ENCODE data around the gene ZSCAN2. TPM values are rescaled to one million over a fixed set of nuclear protein-coding genes. Genes with fewer than 3 reads are reported as not detected.

The ZSCAN2 gene
- total RNA-seq, 6 donors from 2014 or later, result 4.1 to 11.0 (median 5.9) TPM

DNA sequence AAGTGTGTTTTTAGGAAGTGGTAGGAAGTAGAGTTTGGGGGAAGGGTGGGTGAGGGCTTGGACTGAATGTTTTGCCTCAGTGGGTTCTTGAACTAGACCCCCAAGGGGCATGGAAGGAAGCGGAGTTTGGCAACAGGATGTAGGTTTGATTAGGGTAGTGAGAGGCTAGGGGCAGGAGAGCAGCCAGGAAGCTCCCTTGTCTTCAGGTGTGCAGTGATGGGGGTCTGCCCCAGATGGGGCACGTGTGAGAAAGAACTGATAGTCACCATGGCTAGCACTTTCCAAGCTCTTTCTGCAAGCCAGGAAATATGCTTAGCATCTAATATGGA, 4.7 kb downstream of the ZSCAN2 start:
- Histone ChIP-seq H3K4me1 (peaks cover 5 to 16% (median 7%) of the 10 kb centered on the region in 4 donors), H3K27ac (no peak overlapping the region), H3K4me3 (no peak overlapping the region), H3K27me3 (no peaks in the 10 kb centered on the region), H3K36me3 (peaks cover 0 to 19% (median 6%) of the 10 kb centered on the region in 4 donors), H3K9me3 (no peaks in the 10 kb centered on the region)
- TF ChIP-seq POLR2AphosphoS5 (IDR thresholded peaks at IDR 0.05) (no peak), EP300 (IDR thresholded peaks at IDR 0.05) (no peak)
- TF ChIP-seq, protein P1, sequence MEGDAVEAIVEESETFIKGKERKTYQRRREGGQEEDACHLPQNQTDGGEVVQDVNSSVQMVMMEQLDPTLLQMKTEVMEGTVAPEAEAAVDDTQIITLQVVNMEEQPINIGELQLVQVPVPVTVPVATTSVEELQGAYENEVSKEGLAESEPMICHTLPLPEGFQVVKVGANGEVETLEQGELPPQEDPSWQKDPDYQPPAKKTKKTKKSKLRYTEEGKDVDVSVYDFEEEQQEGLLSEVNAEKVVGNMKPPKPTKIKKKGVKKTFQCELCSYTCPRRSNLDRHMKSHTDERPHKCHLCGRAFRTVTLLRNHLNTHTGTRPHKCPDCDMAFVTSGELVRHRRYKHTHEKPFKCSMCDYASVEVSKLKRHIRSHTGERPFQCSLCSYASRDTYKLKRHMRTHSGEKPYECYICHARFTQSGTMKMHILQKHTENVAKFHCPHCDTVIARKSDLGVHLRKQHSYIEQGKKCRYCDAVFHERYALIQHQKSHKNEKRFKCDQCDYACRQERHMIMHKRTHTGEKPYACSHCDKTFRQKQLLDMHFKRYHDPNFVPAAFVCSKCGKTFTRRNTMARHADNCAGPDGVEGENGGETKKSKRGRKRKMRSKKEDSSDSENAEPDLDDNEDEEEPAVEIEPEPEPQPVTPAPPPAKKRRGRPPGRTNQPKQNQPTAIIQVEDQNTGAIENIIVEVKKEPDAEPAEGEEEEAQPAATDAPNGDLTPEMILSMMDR (IDR thresholded peaks at IDR 0.05), result no peak
- no peak for ATAC-seq (ENCODE audit: low FRiP score in 2 of 2)
- 56 to 59% methylated on average over 2 of the region's 2 CpGs for WGBS, 2 donors
- DNase-seq, result no peak

DNA sequence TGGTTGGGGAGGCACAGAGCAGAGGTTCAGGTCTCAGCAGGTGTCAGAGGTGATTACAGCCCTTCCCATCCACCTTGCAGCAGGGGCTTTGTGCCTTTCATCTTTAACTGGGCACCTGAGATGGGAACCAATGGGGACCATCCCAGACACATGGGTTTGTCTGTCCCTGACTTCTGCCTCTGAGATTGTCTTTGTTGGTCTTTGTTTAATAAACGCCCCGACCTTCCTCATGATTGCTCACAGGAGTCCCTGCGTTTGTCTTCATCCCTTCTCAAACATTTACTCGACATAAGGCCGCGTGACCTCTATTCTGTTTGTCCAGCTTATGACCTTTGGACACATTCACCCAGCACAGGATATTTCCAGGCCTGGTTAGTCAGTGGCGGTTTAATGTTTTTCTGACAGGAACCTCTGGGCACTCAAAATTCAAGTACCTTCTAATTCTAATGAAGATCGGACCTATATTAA, 5.9 kb downstream of the ZSCAN2 start:
- Histone ChIP-seq H3K36me3 (peaks cover 0 to 19% (median 6%) of the 10 kb centered on the region in 4 donors), H3K4me3 (no peak overlapping the region), H3K4me1 (peaks cover 2 to 10% (median 4%) of the 10 kb centered on the region in 4 donors), H3K9me3 (no peaks in the 10 kb centered on the region), H3K27ac (no peak overlapping the region), H3K27me3 (no peaks in the 10 kb centered on the region)
- TF ChIP-seq POLR2AphosphoS5 (IDR thresholded peaks at IDR 0.05) (no peak), POLR2A (IDR thresholded peaks at IDR 0.05) (no peak), EP300 (IDR thresholded peaks at IDR 0.05) (no peak)
- TF ChIP-seq, protein P1 (IDR thresholded peaks at IDR 0.05), result no peak
- ATAC-seq (ENCODE audit: low FRiP score in 2 of 2) (no peak), DNase-seq (no peak)
- 86 to 90% methylated on average over 8 of the region's 8 CpGs for WGBS, 2 donors

DNA sequence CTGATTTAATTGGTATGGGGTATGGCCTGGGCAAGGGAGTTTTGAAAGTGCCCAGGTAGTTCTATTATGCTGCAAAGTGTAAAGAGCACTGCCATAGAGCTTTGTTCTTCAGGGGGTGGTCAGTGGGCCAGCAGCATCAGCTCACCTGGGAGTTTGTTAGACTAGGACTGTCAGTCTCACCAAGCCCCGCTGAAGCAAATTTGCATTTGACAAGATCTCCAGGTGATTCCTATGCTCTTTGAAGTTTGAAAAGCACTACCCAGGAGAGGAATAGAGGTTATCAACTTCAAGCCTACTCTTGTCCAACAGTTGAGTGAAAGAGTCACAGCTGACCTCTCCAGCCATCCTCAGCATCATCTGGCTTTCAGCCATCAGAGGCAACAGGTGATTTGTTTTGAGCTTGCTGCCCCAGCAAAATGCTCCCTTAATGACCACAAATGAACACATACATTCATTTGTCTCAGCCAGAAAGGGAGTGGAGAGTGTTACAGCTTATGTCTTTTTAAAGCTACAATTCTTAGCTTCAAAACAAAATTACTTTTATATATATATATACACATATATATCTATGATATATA, 8.0 kb downstream of the ZSCAN2 start:
- Histone ChIP-seq H3K4me3 (no peak overlapping the region), H3K27ac (no peak overlapping the region), H3K9me3 (no peaks in the 10 kb centered on the region), H3K36me3 (peaks cover 0 to 19% (median 6%) of the 10 kb centered on the region in 4 donors), H3K4me1 (peaks cover 0 to 5% (median 0%) of the 10 kb centered on the region in 4 donors), H3K27me3 (no peaks in the 10 kb centered on the region)
- TF ChIP-seq, protein P1 (IDR thresholded peaks at IDR 0.05), result no peak
- TF ChIP-seq POLR2AphosphoS5 (IDR thresholded peaks at IDR 0.05), result no peak
- no peak for TF ChIP-seq POLR2A (IDR thresholded peaks at IDR 0.05)
- no peak for TF ChIP-seq EP300 (IDR thresholded peaks at IDR 0.05)
- DNase-seq (no peak), ATAC-seq (ENCODE audit: low FRiP score in 2 of 2) (no peak)
- WGBS, 2 donors, result 86 to 100% methylated on average over 1 of the region's 1 CpG

DNA sequence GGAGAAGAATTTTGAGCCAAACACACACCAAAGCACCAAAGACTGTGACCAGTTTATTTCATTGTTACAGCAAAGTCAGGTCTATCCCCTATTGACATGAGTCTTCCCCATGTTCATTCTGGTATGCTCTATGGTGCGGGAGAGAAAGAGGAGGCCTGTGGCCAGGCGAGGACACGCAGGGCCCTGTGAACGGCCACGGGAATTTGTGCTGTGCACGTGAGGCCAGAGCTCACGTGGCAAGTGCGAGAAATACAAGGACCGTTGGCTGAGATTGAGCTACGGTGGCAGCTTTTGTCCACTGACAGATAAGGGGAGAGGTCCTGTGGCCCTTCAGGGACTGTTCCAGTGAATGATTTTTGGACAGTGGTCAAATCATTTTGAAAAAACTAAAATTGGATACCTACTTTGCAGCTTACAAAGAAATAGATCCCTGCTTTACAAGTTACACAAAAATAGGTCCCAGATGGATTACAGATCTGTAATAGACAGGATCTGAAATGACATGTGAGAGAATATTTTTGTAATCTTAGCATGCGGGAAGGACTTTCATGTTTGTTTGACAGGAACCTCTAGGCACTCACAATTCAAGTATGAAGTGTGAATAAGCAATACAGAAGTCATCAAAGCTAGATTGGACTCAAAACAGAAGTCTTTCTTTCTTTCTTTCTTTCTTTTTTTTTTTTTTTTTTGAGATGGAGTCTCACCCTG, 9.2 kb downstream of the ZSCAN2 start:
- DNase-seq (no peak), ATAC-seq (ENCODE audit: low FRiP score in 2 of 2) (no peak)
- H3K4me3 ChIP-seq, result no peak overlapping the region
- H3K27ac ChIP-seq, result no peak overlapping the region
- 78 to 79% methylated on average over 11 of the region's 11 CpGs for WGBS, 2 donors
- H3K27me3 ChIP-seq, result no peaks in the 10 kb centered on the region
- H3K9me3 ChIP-seq, result no peaks in the 10 kb centered on the region
- peaks cover 0 to 5% (median 0%) of the 10 kb centered on the region in 4 donors for H3K4me1 ChIP-seq
- H3K36me3 ChIP-seq, result peaks cover 0 to 17% (median 6%) of the 10 kb centered on the region in 4 donors
- TF ChIP-seq POLR2AphosphoS5 (IDR thresholded peaks at IDR 0.05) (no peak), POLR2A (IDR thresholded peaks at IDR 0.05) (no peak), EP300 (IDR thresholded peaks at IDR 0.05) (no peak)
- TF ChIP-seq, protein P1 (IDR thresholded peaks at IDR 0.05), result no peak

Data from upper lobe of left lung (tissue), 6 donors.